CD4-positive, alpha-beta memory T cell (primary cell): ENCODE measurements around the gene S100A13. TPM values are rescaled to one million over a fixed set of nuclear protein-coding genes. Genes with fewer than 3 reads are reported as not detected.
A peak's percentile ranks its signal among the peaks of the same experiment; 100 is the strongest.

Experiments used
- CTCF ChIA-PET: fragments of 350-600 bp; sonication (Branson Sonifier 250); formaldehyde crosslinking; loops from one replicate; lab custom pipeline; 2021; ENCODE audit warnings: inconsistent platforms; ENCODE audit not compliant: partially characterized antibody; lab: Charles Lee
- POLR2A ChIA-PET: fragments of 350-600 bp; sonication (Branson Sonifier 250); formaldehyde crosslinking; loops from one replicate; lab custom pipeline; 2021; ENCODE audit not compliant: partially characterized antibody; lab: Charles Lee
- DNase-seq, 5 donors: peaks; one replicate each; pipeline versions ENCODE4 v3.0.0 to v3.0.0-alpha.2; 2020 to 2022; ENCODE audit warnings: mixed read lengths in 1 of 5
- H3K27ac ChIP-seq: one replicate; pipeline ENCODE4 v1.7.0; 2013; ENCODE audit warnings: low read depth, low read length
- H3K27me3 ChIP-seq: 2 replicates; pipeline ENCODE4 v1.7.0; 2013; ENCODE audit warnings: mild to moderate bottlenecking, low read length, moderate library complexity; ENCODE audit not compliant: insufficient read depth
- H3K36me3 ChIP-seq: 2 replicates; pipeline ENCODE4 v1.7.0; 2013; ENCODE audit warnings: mild to moderate bottlenecking, low read length, moderate library complexity; ENCODE audit not compliant: insufficient read depth
- H3K4me1 ChIP-seq: 2 replicates; pipeline ENCODE4 v1.7.0; 2013; ENCODE audit warnings: mild to moderate bottlenecking, low read length, moderate library complexity; ENCODE audit not compliant: insufficient read depth
- H3K4me3 ChIP-seq, 2 donors: one replicate each; pipeline ENCODE4 v1.7.0; 2013; ENCODE audit warnings: low read length in 2 of 2, mild to moderate bottlenecking in 1 of 2
- H3K9me3 ChIP-seq, 2 donors: one replicate each; pipeline ENCODE4 v1.7.0; 2013; ENCODE audit warnings: low read length in 2 of 2, control low read depth in 1 of 2; ENCODE audit not compliant: control insufficient read depth in 1 of 2
- H3K27ac Mint-ChIP-seq, 7 donors: one replicate each; pipeline ENCODE4 v1.8.0; 2020 to 2021; ENCODE audit warnings: mixed read lengths in 7 of 7, mild to moderate bottlenecking in 6 of 7, inconsistent platforms in 3 of 7, moderate library complexity in 3 of 7
- H3K27me3 Mint-ChIP-seq, 2 donors: one replicate each; pipeline ENCODE4 v1.8.0; 2020 to 2021; ENCODE audit warnings: mixed read lengths in 2 of 2
- H3K36me3 Mint-ChIP-seq, 2 donors: one replicate each; pipeline ENCODE4 v1.8.0; 2020 to 2021; ENCODE audit warnings: mixed read lengths in 2 of 2, inconsistent platforms in 1 of 2, mild to moderate bottlenecking in 1 of 2
- H3K4me1 Mint-ChIP-seq, 4 donors: one replicate each; pipeline ENCODE4 v1.8.0; 2020 to 2021; ENCODE audit warnings: mixed read lengths in 4 of 4, mild to moderate bottlenecking in 1 of 4
- H3K4me3 Mint-ChIP-seq, 8 donors: one replicate each; pipeline ENCODE4 v1.8.0; 2020 to 2021; ENCODE audit warnings: mixed read lengths in 8 of 8, mild to moderate bottlenecking in 7 of 8, moderate library complexity in 6 of 8, inconsistent platforms in 3 of 8
- H3K9me3 Mint-ChIP-seq, 8 donors: one replicate each; pipeline ENCODE4 v1.8.0; 2020 to 2021; ENCODE audit warnings: mixed read lengths in 8 of 8, mild to moderate bottlenecking in 5 of 8, inconsistent platforms in 3 of 8, moderate library complexity in 1 of 8
- intact Hi-C: fragments of 100-400 bp; cut with micrococcal nuclease; formaldehyde crosslinking; loops from one replicate; pipeline ENCODE4 v1.15.1; 2023
- polyA plus RNA-seq, 2 donors: library from polyadenylated mRNA; unstranded; fragments of 300-500 nt; fragmentation: Illumina TruSeq; gene quantifications; one replicate each; pipeline ENCODE4 v1.2.3, GENCODE V29; 2021
- total RNA-seq, 2 experiments: library from RNA; stranded (reverse); gene quantifications; one replicate each; pipeline ENCODE4 v1.2.3, GENCODE V29; 2021

Gene S100A13
- total and polyA plus RNA-seq, 4 experiments from 2014 or later: 0.56 to 5.2 (median 4.3) TPM; not detected in 1

DNA sequence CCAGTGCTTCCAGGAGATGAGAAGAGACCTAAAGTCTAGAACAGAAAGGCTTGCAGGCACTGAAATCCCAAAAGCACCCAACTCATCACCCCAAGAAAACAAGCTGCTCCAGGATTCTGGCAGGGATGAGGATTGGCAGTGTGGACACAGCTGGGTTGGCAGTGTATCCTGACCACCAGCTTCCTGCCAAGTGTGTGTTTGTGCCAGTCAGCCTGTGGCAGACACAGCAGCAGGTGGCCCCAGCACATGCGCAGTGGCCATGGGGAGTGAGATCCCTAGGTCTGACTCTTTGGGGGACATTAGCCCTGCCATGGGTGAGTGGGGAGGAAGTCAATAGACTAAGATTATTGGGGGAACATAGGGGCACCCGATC, 22.5 kb upstream of the S100A13 start:
- no peaks in the 10 kb centered on the region for H3K9me3 Mint-ChIP-seq
- peaks cover 10 to 27% of the 10 kb centered on the region in 2 donors for H3K36me3 Mint-ChIP-seq
- Histone ChIP-seq H3K27ac (peak overlapping the region; percentile 17), H3K4me1 (peaks cover 26% of the 10 kb centered on the region), H3K9me3 (no peaks in the 10 kb centered on the region), H3K4me3 (no peak overlapping the region), H3K36me3 (peaks cover 13% of the 10 kb centered on the region), H3K27me3 (no peaks in the 10 kb centered on the region)
- CTCF ChIA-PET: interaction anchor here (1.0 to 1.5 kb wide), 3 partner anchors 28 to 327 kb away, joined by 3 to 4 read pairs (median 3); no protein-coding TSS in a partner anchor
- peak overlapping the region in 7 of 8 donors; percentile 35 to 76 (median 61) for H3K4me3 Mint-ChIP-seq
- H3K27me3 Mint-ChIP-seq: no peaks in the 10 kb centered on the region
- H3K4me1 Mint-ChIP-seq: peaks cover 23 to 48% (median 33%) of the 10 kb centered on the region in 4 donors
- POLR2A ChIA-PET: interaction anchor here (0.8 to 8.9 kb wide), 4 partner anchors 9 to 21 kb away, joined by 4 to 80 read pairs (median 6); partner anchors contain the start of genes CHTOP, ILF2 and SNAPIN
- peak overlapping the region in 6 of 7 donors; percentile 54 to 91 (median 88) for H3K27ac Mint-ChIP-seq
- no peak for DNase-seq
- intact Hi-C loops: no loop called here

DNA sequence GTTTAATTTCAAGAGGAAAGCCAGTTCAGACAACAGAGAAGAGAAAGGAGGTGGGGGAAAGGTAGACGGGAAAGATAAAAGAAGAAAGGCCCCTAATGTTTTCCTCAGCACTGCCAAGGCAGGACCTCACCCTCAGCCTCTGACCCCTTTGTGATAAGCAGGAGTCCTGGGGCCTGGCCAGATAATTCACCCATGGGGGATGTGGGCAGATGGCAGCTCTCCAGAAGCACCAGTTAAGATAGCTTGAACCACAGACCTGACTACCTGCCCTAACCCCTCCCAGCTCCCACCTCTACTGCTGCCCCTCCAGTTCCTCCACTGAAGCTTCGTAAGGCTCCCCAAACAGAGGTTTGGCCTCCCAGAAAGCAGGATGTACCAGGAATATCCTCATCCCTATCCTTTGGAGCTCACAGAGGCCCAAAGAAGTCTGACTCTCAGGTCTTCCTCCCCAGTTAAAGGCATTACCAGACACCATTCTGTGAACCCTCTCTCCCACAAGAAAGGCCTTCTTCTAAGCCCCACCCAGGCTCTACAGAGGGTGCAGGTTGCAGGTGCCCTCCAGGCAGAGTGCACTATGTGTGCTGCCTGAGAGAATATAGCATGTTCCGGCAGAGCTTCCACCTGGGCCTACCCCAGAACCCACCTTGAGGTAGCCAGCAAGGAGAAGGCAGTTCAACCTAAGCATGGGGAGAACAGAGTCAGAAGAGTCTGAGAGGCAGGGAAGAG, 22.0 kb upstream of the S100A13 start:
- H3K4me3 ChIP-seq: no peak overlapping the region
- peaks cover 27 to 54% (median 38%) of the 10 kb centered on the region in 4 donors for H3K4me1 Mint-ChIP-seq
- peak overlapping the region; percentile 60 to 91 (median 88) for H3K27ac Mint-ChIP-seq
- peaks cover 28% of the 10 kb centered on the region for H3K4me1 ChIP-seq
- intact Hi-C loops: no loop called here
- no peaks in the 10 kb centered on the region for H3K27me3 Mint-ChIP-seq
- peaks cover 18% of the 10 kb centered on the region for H3K36me3 ChIP-seq
- H3K9me3 ChIP-seq: no peaks in the 10 kb centered on the region
- peak overlapping the region in 7 of 8 donors; percentile 35 to 76 (median 61) for H3K4me3 Mint-ChIP-seq
- H3K27me3 ChIP-seq: no peaks in the 10 kb centered on the region
- POLR2A ChIA-PET: interaction anchor here (0.6 to 8.9 kb wide), 5 partner anchors 9 to 23 kb away, joined by 4 to 80 read pairs (median 6); partner anchors contain the start of genes CHTOP, ILF2 and SNAPIN
- H3K27ac ChIP-seq: peak overlapping the region; percentile 17
- peak in 3 of 5 donors; percentile 20 to 32 (median 28) for DNase-seq
- CTCF ChIA-PET: interaction anchor here (1.0 to 1.5 kb wide), 3 partner anchors 28 to 327 kb away, joined by 3 to 4 read pairs (median 3); no protein-coding TSS in a partner anchor
- no peaks in the 10 kb centered on the region for H3K9me3 Mint-ChIP-seq
- peaks cover 16 to 32% of the 10 kb centered on the region in 2 donors for H3K36me3 Mint-ChIP-seq

DNA sequence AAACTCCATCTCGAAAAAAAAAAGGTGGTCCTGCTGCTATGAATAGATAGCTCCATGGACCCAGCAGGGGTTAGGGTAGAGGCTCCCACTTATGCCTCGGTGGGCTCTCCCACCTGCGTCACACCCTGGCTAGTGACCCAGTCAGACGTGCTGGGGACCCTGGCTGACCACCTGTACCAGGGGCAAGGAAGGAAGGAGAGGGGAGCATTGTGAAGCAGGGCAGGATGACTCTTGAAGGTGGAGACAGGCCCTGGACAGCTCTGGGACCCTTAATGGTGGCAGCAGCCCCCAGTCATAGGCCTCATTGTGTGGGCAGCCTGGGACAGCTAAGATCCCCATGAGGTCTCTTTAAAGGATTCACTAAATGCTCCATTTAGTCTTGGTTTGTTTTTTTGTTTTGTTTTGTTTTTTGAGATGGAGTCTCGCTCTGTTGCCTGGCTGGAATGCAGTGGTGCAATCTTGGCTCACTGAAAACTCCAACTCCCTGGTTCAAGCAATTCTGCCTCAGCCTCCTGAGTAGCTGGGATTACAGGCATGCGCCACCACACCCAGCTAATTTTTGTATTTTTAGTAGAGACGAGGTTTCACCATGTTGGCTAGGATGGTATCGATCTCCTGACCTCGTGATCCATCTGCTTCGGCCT, 20.8 kb upstream of the S100A13 start:
- H3K36me3 ChIP-seq: peaks cover 29% of the 10 kb centered on the region
- intact Hi-C loops: no loop called here
- peak overlapping the region in 5 of 7 donors; percentile 10 to 85 (median 66) for H3K27ac Mint-ChIP-seq
- CTCF ChIA-PET: interaction anchor here (1.0 to 1.7 kb wide), 3 partner anchors 13 to 138 kb away, joined by 3 to 6 read pairs (median 4); no protein-coding TSS in a partner anchor
- no peak for DNase-seq
- peaks cover 38% of the 10 kb centered on the region for H3K4me1 ChIP-seq
- no peak overlapping the region for H3K4me3 Mint-ChIP-seq
- no peaks in the 10 kb centered on the region for H3K27me3 ChIP-seq
- H3K27me3 Mint-ChIP-seq: no peaks in the 10 kb centered on the region
- POLR2A ChIA-PET: interaction anchor here (0.7 to 8.9 kb wide), 5 partner anchors 10 to 330 kb away, joined by 3 to 80 read pairs (median 13); partner anchors contain the start of genes CHTOP, INTS3, JTB and SNAPIN
- H3K36me3 Mint-ChIP-seq: peaks cover 26 to 44% of the 10 kb centered on the region in 2 donors
- H3K9me3 ChIP-seq: no peaks in the 10 kb centered on the region
- H3K4me1 Mint-ChIP-seq: peaks cover 36 to 62% (median 48%) of the 10 kb centered on the region in 4 donors
- no peaks in the 10 kb centered on the region for H3K9me3 Mint-ChIP-seq
- no peak overlapping the region for H3K27ac ChIP-seq
- no peak overlapping the region for H3K4me3 ChIP-seq

DNA sequence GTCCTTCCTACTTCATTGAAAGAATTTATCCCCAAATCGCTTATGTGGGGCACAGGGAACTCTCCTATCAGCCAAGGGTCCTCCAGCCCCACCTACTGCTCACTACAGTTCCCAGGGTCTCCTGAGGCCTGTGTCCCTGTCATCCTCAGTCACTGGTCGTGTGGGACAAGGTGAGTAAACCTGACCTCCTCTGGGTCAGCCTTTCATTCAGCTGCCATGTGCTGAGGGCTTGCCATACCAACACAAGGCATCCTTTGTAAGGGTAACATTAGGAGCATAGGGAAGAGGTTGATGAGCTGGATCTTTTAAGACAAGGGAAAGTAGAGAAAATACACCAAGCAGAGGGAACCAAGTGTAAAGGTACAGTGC, 20.0 kb upstream of the S100A13 start:
- intact Hi-C loops: no loop called here
- peak overlapping the region in 6 of 7 donors; percentile 4 to 70 (median 50) for H3K27ac Mint-ChIP-seq
- peaks cover 38 to 65% (median 52%) of the 10 kb centered on the region in 4 donors for H3K4me1 Mint-ChIP-seq
- H3K4me3 Mint-ChIP-seq: peak overlapping the region in 1 of 8 donors; percentile 33
- DNase-seq: no peak
- H3K27ac ChIP-seq: no peak overlapping the region
- H3K27me3 ChIP-seq: no peaks in the 10 kb centered on the region
- H3K9me3 ChIP-seq: no peaks in the 10 kb centered on the region
- ChIA-PET POLR2A (interaction anchor here (3.0 to 8.9 kb wide), 3 partner anchors 10 to 13 kb away, joined by 13 to 80 read pairs (median 21); partner anchors contain the start of genes CHTOP and SNAPIN), CTCF (interaction anchor here (1.3 to 1.7 kb wide), 2 partner anchors 12 to 137 kb away, joined by 4 to 6 read pairs; no protein-coding TSS in a partner anchor)
- H3K27me3 Mint-ChIP-seq: no peaks in the 10 kb centered on the region
- peaks cover 41% of the 10 kb centered on the region for H3K4me1 ChIP-seq
- H3K9me3 Mint-ChIP-seq: no peaks in the 10 kb centered on the region
- no peak overlapping the region for H3K4me3 ChIP-seq
- peaks cover 37% of the 10 kb centered on the region for H3K36me3 ChIP-seq
- peaks cover 31 to 52% of the 10 kb centered on the region in 2 donors for H3K36me3 Mint-ChIP-seq

DNA sequence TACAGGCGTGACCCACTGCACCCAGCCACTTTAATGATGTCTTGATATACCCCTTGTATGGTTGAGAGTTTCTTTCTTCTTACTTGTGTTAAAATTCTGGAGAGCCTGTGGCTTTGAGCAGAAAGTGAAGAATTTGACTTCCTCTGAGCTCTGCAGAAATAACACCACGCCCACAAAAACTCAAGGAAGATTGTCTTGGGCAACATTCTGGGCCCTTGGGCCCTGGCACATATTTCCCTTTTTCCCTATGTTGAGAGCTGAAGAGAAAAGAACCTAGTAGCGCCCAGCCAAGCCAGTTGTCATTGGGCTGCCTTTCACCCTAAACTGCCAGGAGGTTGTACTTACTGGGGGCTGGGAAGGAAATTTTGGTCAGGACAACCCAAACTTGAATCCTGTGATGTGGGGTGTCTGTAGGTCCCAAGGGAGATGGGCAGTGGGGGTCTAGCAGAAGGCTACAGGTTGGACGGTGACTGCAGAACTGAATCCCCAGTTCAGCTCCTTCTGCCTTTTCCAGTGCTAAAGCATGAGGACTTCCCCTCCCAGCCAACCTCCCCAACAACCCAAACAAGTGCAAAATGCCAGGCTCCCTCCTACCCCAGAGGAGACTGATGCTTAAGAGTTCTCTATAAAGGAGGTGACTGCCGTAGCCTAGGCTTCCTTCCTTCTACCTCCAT, 19.5 kb upstream of the S100A13 start:
- ChIA-PET POLR2A (interaction anchor here (3.0 to 8.9 kb wide), 3 partner anchors 9 to 12 kb away, joined by 13 to 80 read pairs (median 21); partner anchors contain the start of genes CHTOP and SNAPIN), CTCF (interaction anchor here (1.3 to 1.7 kb wide), 2 partner anchors 12 to 136 kb away, joined by 4 to 6 read pairs; no protein-coding TSS in a partner anchor)
- Histone ChIP-seq H3K36me3 (peaks cover 42% of the 10 kb centered on the region), H3K27ac (no peak overlapping the region), H3K4me3 (no peak overlapping the region), H3K9me3 (no peaks in the 10 kb centered on the region), H3K4me1 (peaks cover 41% of the 10 kb centered on the region), H3K27me3 (no peaks in the 10 kb centered on the region)
- intact Hi-C loops: no loop called here
- H3K27me3 Mint-ChIP-seq: no peaks in the 10 kb centered on the region
- peaks cover 35 to 57% of the 10 kb centered on the region in 2 donors for H3K36me3 Mint-ChIP-seq
- H3K4me1 Mint-ChIP-seq: peaks cover 41 to 69% (median 52%) of the 10 kb centered on the region in 4 donors
- no peaks in the 10 kb centered on the region for H3K9me3 Mint-ChIP-seq
- H3K27ac Mint-ChIP-seq: peak overlapping the region; percentile 52 to 83 (median 66)
- peak overlapping the region in 1 of 8 donors; percentile 63 for H3K4me3 Mint-ChIP-seq
- no peak for DNase-seq

DNA sequence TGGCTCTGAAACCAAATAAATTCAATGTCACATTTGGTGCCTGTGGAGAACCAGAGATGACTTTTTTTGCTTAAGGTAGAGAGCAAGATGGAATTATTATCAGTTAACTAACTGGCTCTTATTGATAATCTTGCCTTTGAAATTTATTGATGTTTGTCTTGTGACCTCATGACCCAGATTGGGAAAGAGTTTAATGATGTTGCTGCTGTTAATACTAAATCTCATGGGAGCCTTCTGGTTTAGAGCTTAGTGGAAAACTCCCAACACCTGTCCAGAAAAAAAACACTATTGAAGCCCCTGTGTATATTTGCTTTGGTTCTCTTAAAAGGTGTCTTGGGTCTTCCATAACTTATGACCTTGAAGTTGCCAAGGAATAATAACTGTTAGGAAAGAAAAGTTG, 16.5 kb upstream of the S100A13 start:
- POLR2A ChIA-PET: interaction anchor here (0.9 to 8.9 kb wide), 5 partner anchors 8 to 347 kb away, joined by 3 to 80 read pairs (median 3); partner anchors contain the start of genes CHTOP, ILF2, RPS27 and SNAPIN
- peak overlapping the region in 1 of 8 donors; percentile 13 for H3K4me3 Mint-ChIP-seq
- no peaks in the 10 kb centered on the region for H3K27me3 Mint-ChIP-seq
- peaks cover 37 to 70% (median 48%) of the 10 kb centered on the region in 4 donors for H3K4me1 Mint-ChIP-seq
- Histone ChIP-seq H3K27me3 (no peaks in the 10 kb centered on the region), H3K4me3 (no peak overlapping the region), H3K36me3 (peaks cover 70% of the 10 kb centered on the region), H3K27ac (no peak overlapping the region), H3K9me3 (no peaks in the 10 kb centered on the region), H3K4me1 (peaks cover 45% of the 10 kb centered on the region)
- peaks cover 44 to 80% of the 10 kb centered on the region in 2 donors for H3K36me3 Mint-ChIP-seq
- intact Hi-C loops: no loop called here
- no peaks in the 10 kb centered on the region for H3K9me3 Mint-ChIP-seq
- H3K27ac Mint-ChIP-seq: peak overlapping the region in 6 of 7 donors; percentile 47 to 89 (median 73)
- no peak for DNase-seq
- CTCF ChIA-PET: no interaction called here
